Fibroblast of skin of right quadriceps (primary cell): Measurements from ENCODE around the gene AP5S1.
"Not testable (repeated sequence)": the region's sequence is repeated elsewhere in the genome, so short reads cannot be mapped to it uniquely, and the experiment has no call there.

Source experiments
- DNase-seq: peaks from one replicate; pipeline ENCODE4 v3.0.0-alpha.2; 2013

Gene AP5S1

DNA sequence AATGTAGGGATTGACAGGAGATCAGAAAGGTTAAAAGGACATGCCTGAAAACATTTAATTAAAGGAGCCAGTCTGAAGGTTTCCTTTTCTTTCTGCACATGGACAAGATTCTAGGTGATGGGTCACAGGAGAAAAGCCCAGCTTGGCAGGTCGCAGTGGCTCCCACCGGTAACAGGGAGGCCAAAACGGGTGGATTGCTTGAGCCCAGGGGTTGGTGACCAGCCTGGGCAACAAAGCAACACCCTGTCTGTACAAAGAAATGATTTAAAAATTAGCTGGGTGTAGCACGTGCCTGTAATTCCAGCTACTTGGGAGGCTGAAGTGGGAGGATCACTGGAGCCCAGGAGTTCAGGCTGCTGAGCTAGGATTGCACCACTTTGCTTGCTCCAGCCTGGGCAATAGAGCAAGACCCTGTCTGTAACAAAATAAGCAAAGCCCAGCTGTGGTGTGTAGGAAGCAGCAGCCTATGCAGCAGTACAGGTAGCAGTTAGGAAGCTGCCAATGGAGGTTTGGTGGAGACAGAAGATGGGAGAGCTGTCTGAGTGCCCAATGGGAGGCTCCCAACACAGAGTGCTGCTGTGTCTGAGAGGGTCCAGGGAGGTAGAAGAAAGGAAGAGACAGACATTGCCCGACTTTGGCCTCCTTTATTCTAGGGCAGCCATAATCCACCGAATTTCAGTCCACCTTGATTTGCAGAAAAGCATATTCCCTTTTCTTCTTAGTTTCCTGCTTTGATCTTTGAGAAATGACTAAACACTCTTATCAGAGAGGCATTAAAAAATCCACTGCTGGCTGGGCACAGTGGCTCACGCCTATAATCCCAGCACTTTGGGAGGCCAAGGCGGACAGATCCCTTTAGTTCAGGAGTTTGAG lies 7.1 kb upstream of the AP5S1 start:
- DNase-seq = no peak

DNA sequence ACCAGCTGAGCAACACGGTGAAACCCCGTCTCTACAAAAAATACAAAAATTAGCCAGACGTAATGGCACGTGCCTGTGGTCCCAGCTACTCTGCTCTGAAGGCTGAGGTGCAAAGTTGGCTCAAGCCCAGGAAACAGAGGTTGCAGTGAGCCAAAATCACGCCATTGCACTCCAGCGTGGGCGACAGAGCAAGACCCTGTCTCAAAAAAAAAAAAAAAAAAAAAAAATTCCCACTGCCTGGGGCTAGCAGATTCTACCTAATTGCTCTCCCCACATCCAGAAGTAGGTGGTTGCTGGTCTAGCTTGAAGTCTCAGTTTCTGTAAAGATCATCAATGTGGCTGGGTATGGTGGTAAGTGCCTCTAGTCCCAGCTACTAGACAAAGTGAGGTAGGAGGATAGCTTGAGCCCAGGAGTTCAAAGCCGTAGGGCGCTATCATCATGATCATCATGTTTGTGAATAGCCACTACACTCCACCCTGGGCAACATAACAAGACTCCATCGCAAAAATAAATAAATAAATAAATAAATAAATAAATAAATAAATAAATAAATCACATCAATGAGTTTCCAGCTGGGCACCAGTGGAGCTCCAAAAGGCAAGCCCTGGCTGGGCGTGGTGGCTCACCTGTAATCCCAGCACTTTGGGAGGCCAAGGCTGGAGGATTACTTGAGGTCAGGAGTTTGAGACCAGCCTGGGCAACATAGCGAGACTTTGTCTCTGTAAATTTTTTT lies 6.3 kb upstream of the AP5S1 start:
- no peak for DNase-seq

DNA sequence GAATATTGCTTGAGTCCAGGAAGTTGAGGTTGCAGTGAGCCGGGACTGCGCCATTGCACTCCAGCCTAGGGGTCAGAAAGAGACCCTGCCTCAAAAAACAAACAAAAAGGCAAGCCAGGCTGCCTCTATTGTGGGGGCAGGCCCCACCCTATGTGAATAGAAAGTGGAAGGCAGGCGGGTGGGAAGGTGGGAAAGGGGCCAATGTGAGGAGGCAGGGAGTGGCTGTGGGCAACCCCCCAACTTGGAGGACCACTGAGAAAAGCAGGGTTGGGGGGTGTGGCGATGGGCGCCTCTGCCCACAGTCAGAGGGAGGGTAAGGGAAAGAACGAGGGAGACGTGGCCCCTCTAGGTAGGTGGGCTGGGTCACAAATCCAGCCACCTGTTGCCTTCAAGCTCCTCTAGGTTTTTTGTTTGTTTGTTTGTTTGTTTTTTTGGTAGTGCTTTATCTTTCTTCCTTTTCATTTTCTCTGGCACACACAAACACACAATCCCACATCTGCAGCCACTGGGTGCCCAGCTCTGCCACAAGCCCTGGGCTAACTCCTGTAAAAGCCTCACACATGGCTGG lies 5.3 kb upstream of the AP5S1 start:
- DNase-seq = no peak

DNA sequence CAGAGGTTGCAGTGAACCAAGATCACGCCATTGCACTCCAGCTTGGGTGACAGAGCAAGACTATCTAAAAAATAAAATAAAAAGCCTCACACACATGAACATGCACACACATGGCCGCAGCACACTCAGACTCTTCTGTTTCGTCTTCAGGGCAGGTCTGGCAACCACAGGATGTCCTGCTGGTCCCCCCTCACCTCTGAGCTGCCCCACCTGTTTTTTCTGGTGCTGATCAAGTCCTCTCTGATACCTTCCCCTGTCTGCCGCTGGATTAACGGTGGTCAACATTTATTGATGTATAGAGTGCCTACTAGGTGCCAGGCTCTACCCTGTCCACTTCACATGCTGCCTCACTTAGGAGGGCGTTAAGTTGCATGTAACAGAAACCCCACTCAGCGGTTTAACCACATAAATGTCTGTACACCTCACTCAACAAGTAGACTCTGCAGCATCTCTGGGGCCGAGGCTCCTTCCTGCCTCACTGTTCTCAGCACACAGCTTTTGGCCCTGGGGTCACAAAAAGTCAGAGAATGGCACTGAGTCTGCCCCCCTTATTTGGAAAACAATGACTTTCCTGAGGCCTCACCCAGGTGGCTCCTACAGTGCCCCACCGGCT lies 4.5 kb upstream of the AP5S1 start:
- no peak for DNase-seq

DNA sequence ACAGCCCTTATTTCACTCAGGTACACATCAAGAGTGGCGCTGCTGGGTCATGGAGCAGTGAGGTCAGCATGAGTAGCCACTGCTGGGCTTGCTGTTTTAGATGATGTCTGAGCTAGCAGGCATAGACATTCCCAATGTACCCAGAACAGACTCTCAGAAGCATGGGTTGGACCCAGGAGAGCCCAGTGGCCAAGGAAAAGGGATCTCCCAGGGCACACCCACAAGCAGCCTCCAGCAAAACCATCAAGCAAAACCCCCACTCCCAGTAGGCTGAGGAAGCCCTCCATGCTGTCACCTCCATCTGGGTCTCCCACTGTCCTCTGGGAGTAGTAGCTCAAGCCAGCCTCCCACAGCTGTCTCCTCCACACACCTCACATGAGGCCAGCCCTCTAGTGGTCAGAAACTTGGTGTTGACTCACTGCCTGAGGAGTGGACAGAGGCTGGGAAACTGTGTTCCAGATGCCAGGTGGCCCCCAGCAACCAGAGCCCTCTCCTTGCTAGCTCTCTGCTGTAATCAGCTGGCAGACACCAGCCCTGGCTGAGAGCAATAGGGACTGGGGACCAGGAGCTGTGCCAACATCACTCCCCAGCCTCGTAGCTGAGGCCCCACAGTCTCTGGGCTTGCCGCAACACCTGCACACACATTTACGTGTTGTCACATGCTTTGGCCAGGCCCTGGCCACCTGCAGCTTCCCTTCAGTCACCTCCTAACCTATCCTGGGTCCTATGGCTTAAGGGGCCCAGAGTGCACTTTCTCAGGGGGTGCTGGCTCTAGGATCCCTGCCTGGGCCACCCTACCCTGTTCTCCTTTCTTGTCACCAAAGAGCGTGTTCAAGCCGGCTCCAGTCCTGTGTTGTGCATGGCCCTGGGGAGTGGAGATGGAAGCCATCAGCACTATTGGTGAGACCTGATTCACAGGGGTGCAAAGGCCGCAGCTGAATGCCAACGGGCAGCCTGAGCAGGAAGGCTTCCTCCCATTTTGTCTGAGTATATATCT lies 1.9 kb upstream of the AP5S1 start:
- DNase-seq = peak; percentile 71

DNA sequence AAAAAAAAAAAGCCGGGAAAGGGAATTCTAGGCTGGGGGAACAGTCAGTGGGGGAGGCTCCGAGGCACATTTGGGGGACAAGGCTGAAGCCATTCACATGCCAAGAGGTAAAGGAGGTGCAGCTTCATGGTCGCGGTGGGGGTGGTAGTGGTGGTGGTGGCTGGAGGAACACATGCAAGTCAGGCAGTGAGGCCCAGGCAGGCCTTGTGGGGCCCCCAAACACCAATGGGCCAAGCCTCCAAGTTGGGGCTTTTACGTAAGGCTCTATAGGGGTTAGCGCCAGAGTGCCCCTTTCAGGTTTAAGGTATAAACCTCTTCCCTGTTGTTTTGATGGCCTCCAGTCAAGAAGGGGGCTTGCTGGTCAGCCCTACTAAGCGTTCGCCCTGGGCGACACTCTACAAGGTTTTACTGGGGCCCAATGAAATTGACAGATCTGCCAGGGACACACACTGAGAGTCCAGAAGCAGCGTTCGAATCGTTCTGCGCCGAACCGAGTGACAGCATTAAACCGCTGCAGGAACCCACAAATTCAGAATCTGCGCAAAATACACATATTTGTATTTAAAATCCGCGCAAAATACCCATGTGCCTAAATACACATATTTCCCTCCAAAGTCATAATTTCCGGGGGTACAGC lies 818 bp upstream of the AP5S1 start:
- no peak for DNase-seq

DNA sequence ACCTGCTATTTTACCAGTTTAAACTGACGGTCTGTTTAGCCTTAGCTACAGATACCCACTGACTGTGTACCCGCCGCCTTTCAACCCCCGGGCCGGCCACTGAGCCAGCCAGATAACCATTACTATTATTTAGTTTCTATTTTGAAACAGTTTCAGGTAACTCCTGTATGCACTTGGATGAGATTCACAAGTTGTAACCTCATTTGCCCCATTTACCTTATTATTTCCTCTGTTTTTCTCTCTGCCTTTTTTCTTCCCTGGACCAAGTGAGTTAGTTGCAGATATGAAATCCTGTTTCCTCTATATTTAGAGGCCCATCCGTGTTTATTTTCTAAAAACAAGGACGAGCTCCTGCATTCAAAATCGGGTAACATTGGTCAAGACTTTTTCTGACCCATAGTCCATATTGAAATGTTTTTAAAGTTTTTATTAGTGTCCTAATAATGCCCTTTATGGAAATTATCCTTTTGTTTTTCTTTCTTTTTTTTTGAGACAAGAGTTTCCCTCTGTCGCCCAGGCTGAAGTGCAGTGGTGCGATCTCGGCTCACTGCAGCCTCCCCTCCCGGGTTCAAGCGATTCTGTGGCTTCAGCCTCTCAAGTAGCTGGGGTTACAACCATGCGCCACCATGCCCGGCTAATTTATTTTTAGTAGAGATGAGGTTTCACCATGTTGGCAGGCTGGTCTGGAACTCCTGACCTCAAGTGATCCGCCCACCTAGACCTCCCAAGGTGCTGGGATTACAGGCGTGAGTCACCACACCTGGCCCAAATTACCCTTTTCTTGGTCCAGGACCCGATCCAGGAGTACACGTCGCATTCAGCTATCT lies 767 bp downstream of the AP5S1 start:
- no peak for DNase-seq

DNA sequence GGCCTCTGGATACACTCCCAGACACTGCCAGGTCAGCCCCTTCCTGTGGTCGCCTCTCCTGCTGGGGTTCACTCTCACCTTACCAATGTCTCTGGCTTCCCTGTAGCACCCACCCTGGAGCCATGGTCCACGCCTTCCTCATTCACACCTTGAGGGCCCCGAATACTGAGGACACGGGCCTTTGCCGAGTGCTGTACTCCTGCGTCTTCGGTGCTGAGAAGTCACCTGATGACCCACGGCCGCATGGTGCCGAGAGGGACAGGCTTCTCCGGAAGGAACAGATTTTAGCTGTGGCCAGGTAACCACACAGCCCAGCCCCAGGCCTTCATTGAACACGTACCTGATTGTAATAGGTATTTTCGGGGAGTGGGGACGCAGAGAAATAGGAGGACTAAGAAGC lies 1.6 kb downstream of the AP5S1 start:
- no peak for DNase-seq

DNA sequence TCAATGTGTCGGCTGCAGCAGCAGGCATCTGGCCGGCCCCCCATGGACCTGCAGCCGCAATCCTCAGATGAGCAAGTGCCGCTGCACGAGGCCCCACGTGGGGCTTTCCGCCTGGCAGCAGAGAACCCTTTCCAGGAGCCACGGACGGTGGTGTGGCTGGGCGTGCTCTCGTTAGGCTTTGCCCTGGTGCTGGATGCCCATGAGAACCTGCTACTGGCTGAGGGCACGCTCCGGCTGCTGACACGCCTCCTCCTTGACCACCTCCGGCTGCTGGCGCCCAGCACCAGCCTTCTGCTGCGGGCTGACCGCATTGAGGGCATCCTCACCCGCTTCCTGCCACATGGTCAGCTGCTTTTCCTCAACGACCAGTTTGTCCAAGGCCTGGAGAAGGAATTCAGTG lies 3.5 kb downstream of the AP5S1 start:
- DNase-seq = no peak

DNA sequence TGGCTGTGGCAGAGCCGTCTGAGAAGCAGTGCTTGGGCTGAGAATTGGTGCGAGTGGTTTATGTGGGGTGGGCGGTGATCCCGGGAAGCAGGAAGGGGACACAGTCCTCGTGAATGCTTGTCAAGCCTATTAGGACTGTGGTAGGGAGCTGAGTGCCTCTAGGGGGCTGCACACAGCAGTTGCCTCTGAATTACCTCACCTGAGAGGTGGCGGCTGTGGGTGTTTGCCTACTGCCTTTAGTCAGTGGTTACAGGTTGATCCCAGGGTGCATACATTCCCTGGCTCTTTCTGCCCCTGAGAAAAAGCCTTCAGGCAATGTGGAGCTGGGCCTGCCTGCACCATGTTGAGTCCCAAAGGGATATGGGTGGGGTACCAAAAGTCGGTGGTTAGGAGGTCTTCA lies 5.2 kb downstream of the AP5S1 start:
- DNase-seq = no peak

DNA sequence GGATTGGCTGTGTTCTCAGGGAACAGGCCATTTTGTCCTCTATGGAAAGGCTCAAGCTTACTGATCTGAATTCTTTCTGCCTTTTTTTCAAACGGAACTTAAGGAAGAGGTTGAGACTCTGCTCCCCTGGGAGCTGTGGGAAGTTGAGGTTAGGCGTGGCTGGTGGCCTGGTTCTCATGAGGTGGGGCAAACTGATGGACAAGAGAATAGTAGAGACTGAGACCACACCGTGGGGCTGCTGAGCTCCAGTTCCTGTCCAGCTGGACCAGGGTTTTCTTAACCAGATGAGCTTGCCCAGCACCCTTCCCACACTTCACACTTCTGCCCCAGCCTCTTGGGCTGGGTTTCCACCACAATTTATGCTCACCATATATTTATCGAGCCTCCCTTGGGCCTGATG lies 6.1 kb downstream of the AP5S1 start:
- no peak for DNase-seq

DNA sequence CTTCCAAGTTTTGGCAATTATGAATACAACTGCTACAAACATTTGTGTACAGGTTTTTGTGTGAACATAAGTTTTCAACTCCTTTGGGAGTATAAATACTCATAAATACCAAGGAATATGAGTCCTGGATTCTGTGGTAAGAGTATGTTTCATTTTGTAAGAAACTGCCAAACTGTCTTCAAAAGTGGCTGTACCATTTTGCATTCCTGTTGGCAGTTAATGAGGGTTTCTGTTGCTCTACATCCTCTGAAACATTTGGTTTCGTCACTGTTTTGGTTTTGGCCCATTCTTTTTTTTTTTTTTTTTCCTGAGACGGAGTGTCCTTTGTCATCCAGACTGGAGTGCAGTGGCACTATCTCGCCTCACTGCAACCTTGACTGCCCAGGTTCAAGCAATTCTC lies 8.5 kb downstream of the AP5S1 start:
- no peak for DNase-seq

DNA sequence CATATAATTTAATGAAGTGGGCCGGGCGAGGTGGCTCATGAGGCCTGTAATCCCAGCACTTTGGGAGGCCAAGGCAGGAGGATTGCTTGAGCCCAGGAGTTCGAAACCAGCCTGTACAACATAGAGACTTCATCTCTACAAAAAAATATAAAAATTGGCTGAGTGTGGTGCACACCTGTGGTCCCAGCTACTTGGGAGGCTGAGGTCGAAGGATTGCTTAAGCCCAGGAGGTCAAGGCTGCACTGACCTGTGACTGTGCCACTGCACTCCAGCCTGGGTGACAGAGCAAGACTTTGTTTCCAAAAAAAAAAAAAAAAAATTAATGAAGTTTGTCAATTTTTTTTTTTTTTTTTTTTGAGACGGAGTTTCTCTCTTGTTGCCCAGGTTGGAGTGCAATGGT lies 9.5 kb downstream of the AP5S1 start:
- DNase-seq = not testable (repeated sequence)

DNA sequence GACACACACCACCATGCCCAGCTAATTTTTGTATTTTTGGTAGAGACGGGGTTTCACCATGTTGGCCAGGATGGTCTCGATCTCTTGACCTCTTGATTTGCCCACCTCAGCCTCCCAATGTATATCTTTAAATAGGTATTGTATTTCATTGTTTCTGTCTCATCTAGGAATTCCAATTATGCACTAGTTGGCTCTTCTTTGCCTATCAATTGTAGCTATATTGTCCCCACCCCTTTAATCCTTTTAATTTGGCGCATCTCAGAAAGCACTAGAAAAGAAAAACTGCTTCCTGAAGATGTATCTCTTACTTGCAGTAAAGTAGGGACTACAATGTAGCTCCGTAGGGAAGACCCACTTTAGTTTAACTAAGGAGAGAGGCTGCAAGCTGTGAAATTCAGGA lies 15.8 kb downstream of the AP5S1 start:
- no peak for DNase-seq

DNA sequence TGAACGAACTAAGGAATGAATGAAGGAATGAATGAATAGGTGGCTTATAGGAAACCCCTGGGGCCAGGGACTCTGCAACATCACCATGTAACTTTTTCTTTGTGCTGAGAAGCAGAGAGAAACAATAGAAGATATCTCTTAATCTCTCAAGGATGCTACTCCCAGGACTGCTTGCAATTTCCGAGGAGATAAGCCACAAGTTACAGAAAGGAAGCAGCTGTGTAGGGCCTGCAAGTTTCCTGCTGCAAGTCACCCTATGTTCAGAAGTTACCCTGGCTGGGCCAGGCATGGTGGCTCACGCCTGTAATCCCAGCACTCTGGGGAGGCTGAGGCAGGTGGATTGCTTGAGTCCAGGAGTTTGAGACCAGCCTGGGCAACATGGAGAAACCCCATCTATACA lies 19.0 kb downstream of the AP5S1 start:
- DNase-seq = no peak

DNA sequence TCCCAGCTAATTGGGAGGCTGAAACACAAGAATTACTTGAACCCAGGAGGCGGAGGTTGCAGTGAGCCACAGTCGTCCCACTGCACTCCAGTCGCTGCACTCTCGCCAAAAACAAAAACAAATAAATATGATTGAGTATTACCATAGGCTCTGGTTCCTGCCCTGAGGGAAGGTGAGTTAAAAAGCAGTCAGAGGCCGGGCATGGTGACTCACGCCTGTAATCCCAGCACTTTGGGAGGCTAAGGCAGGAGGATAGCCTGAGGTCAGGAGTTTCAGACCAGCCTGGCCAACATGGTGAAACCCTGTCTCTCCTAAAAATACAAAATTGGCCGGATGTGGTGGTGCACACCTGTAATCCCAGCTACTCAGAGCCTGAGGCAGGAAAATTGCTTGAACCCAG lies 19.9 kb downstream of the AP5S1 start:
- not testable (repeated sequence) for DNase-seq

DNA sequence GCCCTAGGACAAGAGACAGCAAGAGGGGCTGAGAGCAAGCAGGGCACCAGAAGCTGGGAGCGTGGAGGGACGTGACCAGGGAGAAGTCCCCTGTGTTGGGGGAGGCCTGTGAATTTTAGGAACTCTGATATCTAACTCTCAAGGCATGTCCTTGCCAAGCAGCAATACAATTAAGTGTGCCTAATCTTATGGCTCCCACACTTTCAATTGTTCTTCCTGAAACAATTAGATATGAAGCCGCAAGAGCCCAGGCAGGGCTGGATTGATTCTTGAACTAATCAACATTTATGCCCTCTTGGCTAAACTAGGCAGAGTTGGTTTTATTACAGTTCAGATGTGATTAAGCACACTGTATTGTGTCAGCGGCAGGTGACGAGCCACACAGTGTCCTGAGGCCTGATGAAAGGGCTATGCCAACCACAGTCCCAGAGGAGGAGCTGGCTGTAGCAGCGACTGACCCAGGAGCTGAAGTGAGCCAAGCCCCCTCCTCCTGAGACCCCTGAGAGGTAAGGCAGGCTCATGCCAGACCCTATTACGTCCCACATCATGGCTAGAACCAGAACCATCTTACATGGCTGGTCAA lies 22.1 kb downstream of the AP5S1 start:
- no peak for DNase-seq

DNA sequence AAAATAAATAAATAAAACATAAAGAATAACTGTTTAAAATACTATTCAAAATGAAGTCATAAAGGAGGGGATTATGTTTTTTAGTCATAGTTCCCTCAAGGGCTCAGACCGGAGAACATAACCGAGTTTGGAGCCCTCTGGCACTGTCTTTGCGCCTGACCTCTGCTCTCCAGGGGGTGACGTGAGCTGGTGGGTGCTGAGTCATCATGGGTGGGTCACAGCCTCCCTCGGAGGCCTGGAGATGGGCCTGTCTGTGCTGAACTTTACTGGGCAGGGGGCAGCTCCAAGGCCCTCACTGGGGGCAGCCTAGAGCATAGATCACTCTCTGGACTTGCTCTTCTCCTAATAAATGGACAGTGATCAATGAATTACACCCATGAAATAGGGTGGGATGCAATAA lies 23.1 kb downstream of the AP5S1 start:
- peak; percentile 45 for DNase-seq

DNA sequence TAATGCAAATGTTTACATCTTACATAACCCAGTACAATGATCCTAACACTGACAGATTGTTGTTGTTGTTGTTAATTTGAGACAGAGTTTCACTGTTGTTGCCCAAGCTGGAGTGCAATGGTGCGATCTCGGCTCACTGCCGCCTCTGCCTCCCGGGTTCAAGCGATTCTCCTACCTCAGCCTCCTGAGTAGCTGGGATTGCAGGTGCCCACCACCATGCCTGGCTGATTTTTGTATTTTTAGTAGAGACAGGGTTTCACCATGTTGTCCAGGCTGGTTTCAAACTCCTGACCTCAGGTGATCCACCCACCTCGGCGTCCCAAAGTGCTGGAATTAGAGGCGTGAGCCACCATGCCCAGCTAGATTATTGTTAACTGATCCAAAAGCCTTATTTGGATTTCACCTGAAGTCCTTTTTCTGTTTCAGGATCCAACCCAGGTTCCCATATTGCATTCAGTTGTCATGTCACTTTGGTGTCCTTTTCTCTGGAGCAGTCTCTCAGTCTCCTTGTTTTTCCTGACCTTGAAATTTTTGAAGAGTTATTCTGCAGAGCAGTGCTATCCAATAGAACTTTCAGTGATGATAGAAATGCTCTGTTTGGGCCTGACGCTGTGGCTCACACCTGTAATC lies 23.8 kb downstream of the AP5S1 start:
- DNase-seq = not testable (repeated sequence)

DNA sequence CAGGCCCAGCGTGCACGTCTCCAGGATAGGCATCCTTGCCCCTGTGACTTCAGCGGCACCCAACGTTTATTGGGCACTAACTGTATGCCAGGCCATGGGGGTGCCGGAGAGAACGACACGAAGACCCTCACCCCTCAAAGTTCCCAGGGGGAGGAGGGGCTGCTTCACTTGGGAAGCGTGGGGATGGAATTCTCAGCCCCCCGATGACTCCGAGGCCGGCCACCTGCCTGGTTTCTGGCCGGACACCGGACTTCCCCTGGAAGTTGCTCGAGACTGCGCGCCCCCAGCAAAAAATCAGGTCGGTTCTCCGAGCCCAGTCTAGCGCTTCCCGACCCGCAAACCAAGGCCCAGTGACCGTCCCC lies 26.0 kb downstream of the AP5S1 start:
- no peak for DNase-seq
